WERI-Rb-1 (cell line): Measurements from ENCODE around the gene PKD2L2.

Experiments used
- DNase-seq: peaks from one replicate; pipeline ENCODE4 v3.0.0-alpha.2; 2020
- H3K27ac ChIP-seq: fragments of 250-450 bp; sonication (Bioruptor Pico); 2 replicates; pipeline ENCODE4 v1.5.1; 2020; ENCODE audit warnings: mild to moderate bottlenecking, moderate library complexity
- H3K27me3 ChIP-seq: fragments of 250-450 bp; sonication (Bioruptor Pico); 2 replicates; pipeline ENCODE4 v1.5.1; 2021; ENCODE audit warnings: mild to moderate bottlenecking, low read depth, moderate library complexity; ENCODE audit not compliant: insufficient read depth, severe bottlenecking
- H3K36me3 ChIP-seq: fragments of 250-450 bp; sonication (Bioruptor Pico); 2 replicates; pipeline ENCODE4 v1.5.1; 2020; ENCODE audit warnings: mild to moderate bottlenecking, moderate library complexity
- H3K4me3 ChIP-seq: 2 replicates; pipeline ENCODE4 v1.5.1; 2011; ENCODE audit warnings: low read depth, mild to moderate bottlenecking, control low read depth, low read length
- H3K9me3 ChIP-seq: fragments of 250-450 bp; sonication (Bioruptor Pico); 2 replicates; pipeline ENCODE4 v1.5.1; 2021; ENCODE audit warnings: mild to moderate bottlenecking, moderate library complexity; ENCODE audit not compliant: severe bottlenecking
- TF ChIP-seq, protein P1 (sequence below): IDR thresholded peaks from 2 replicates; pipeline ENCODE4 v1.5.1; 2011; ENCODE audit warnings: low read depth, mild to moderate bottlenecking, control low read depth, inconsistent platforms, low read length

Gene PKD2L2

DNA sequence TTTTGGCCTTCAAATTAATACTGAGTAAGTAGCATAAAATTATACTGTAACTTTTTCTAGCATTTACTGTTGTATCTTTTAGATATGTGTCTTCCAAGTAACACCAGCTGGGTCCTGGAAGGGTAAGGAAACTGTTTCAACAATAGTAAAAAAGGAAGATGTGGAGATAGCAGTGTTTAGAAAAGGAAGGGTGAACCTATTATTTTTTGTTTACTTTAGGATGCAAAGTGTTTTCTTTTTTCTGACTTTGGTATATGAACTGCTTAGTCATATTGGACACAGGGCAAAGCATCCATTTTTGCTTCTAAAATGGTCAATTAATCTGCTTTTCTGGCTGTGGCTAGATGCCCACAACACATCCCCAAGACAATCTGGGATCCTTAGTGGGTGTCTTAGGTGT, 5.3 kb downstream of the PKD2L2 start:
- no peaks in the 10 kb centered on the region for H3K27me3 ChIP-seq
- H3K27ac ChIP-seq = no peak overlapping the region
- DNase-seq = no peak
- TF ChIP-seq, protein P1, sequence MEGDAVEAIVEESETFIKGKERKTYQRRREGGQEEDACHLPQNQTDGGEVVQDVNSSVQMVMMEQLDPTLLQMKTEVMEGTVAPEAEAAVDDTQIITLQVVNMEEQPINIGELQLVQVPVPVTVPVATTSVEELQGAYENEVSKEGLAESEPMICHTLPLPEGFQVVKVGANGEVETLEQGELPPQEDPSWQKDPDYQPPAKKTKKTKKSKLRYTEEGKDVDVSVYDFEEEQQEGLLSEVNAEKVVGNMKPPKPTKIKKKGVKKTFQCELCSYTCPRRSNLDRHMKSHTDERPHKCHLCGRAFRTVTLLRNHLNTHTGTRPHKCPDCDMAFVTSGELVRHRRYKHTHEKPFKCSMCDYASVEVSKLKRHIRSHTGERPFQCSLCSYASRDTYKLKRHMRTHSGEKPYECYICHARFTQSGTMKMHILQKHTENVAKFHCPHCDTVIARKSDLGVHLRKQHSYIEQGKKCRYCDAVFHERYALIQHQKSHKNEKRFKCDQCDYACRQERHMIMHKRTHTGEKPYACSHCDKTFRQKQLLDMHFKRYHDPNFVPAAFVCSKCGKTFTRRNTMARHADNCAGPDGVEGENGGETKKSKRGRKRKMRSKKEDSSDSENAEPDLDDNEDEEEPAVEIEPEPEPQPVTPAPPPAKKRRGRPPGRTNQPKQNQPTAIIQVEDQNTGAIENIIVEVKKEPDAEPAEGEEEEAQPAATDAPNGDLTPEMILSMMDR = no peak
- H3K36me3 ChIP-seq = no peaks in the 10 kb centered on the region
- no peaks in the 10 kb centered on the region for H3K9me3 ChIP-seq
- H3K4me3 ChIP-seq = no peak overlapping the region

DNA sequence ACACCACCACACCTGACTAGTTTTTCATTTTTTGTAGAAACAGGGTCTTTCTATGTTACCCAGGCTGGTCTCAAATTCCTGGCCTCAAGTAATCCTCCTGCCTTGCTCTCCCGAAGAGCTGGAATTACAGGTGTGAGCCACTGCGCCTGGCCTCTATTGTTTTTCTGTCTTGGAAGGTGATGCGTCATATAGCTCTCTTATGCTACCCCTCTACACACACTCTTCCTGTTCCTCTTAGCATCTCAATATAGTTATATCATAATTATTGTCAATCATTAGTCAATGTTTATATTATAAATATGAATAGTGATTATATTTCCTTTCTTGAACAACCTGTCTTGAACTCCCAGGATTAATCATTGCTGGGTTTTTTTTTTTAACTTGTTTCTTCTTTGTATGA, 7.3 kb downstream of the PKD2L2 start:
- Histone ChIP-seq H3K36me3 (no peaks in the 10 kb centered on the region), H3K4me3 (no peak overlapping the region), H3K27me3 (no peaks in the 10 kb centered on the region), H3K9me3 (no peaks in the 10 kb centered on the region), H3K27ac (no peak overlapping the region)
- DNase-seq = no peak
- TF ChIP-seq, protein P1 = no peak

DNA sequence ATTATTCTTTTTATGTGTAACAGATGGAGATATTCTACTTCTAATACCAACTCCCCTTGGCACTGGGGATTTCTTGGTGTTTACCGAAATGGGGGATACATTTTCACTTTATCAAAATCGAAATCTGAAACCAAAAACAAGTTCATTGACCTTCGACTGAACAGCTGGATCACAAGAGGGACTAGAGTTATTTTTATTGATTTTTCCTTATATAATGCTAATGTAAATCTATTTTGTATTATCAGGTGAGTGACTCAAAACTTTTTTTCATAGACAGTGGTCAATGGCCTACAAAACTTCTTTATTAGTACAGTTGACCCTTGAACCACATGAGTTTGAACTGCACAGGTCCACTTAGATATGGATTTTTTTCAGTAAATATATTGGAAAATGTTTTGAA, 10.2 kb downstream of the PKD2L2 start:
- Histone ChIP-seq H3K9me3 (no peaks in the 10 kb centered on the region), H3K27ac (no peak overlapping the region), H3K27me3 (no peaks in the 10 kb centered on the region), H3K36me3 (no peaks in the 10 kb centered on the region), H3K4me3 (no peak overlapping the region)
- TF ChIP-seq, protein P1 = no peak
- DNase-seq = no peak

DNA sequence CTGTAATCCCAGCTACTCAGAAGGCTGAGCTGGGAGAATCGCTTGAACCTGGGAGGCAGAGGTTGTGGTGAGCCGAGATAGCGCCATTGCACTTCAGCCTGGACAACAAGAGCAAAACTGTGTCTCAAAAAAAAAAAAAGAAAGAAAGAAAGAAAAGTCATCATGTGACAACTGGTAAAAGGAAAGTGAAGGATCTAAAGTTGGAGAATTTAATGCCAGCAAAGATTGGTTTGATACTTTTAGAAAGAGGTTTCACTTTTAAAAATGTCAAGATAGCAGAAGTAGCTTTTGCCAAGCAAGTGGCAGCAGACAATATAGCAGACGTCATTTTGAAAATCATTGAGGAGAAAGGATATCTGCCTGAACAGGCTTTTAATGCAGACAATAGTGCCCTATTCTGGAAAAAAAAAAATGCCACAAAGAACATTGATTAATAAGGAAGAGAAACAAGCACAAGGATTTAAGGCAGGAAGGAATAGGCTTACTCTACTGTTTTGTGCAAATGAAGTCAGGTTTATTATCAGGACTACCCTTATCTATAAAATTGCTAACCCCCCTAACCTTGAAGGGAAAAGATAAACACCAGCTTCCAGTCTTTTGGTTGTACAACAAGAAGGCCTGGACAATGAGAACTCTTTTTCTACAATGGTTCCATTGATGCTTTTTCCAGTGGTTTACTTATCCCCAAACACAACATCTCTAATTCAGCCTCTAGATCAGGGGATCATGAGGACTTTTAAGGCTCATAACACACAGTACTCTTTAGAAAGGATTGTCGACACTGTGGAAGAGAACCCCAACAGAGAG, 12.0 kb downstream of the PKD2L2 start:
- TF ChIP-seq, protein P1 = no peak
- Histone ChIP-seq H3K27ac (no peak overlapping the region), H3K9me3 (no peaks in the 10 kb centered on the region), H3K36me3 (no peaks in the 10 kb centered on the region), H3K4me3 (no peak overlapping the region), H3K27me3 (no peaks in the 10 kb centered on the region)
- no peak for DNase-seq

DNA sequence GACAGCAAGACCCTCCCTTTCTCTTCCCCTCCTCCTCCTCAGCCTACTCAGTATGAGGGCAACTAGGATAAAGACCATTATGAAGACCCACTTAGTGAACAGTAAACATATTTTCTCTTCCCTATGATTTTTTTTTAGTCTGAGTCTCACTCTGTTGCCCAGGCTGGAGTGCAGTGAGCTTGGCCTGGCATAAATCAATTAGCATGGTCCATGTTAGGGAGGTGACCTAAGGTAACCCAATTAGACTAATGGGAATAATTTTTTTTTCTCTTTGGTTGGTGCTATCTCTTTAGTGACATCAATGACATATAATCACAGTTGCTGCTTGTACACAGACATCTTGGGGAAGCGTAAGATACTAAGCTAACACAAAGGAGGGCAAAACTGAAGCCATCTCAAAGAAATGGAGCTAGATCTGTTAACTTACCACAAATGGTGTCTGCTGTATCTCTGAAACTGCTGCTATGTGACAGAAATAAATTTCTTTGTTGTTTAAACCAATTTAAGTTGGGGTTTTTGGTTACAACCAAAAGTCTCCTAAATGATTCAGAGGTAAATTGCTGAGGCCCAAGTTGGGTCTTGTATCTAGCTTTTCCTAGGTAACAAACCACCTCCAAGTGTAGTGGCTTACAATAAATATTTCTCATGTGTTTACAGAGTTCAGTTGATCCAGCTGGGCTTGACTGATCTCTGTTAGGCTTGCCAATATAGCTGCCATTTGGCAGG, 13.3 kb downstream of the PKD2L2 start:
- TF ChIP-seq, protein P1 = no peak
- H3K27me3 ChIP-seq = no peaks in the 10 kb centered on the region
- no peaks in the 10 kb centered on the region for H3K36me3 ChIP-seq
- no peaks in the 10 kb centered on the region for H3K9me3 ChIP-seq
- no peak overlapping the region for H3K4me3 ChIP-seq
- peak; percentile 24 for DNase-seq
- no peak overlapping the region for H3K27ac ChIP-seq
